Measurements from ENCODE around the gene ANKS1B. TPM values are rescaled to one million over a fixed set of nuclear protein-coding genes. Genes with fewer than 3 reads are reported as not detected.

ANKS1B gene
- total RNA-seq, 4 donors from 2014 or later, result 14.0 to 38.4 (median 28.6) TPM

DNA sequence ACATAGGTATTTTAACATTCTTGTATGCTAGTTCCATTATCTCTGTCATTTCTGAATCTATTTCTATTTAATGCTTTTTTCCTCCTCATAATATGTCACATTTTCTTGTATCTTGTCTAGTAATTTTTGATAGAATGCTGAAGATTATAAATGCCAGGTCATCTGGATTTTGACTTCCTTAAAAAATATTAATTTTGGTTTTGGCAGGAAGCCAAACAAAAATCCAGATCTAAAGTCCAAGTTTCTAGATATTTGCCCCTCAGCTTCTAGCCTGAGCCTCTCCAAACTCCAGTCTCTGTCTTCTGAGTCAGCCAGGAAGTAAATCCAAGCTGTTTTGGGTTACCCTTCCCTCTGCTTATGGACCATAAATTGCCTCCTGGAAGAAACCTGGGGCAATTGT is 1004.2 kb downstream of the ANKS1B start:
- Histone ChIP-seq H3K36me3 (no peaks in the 10 kb centered on the region), H3K27ac (no peak overlapping the region), H3K4me3 (no peak overlapping the region), H3K4me1 (no peaks in the 10 kb centered on the region), H3K27me3 (no peaks in the 10 kb centered on the region), H3K9me3 (peaks cover 0 to 14% (median 2%) of the 10 kb centered on the region in 4 donors)
- no peak for DNase-seq (ENCODE audit: low spot score in 2 of 2)
- TF ChIP-seq POLR2A (IDR thresholded peaks at IDR 0.05), result no peak
- TF ChIP-seq EP300 (IDR thresholded peaks at IDR 0.05), result no peak
- TF ChIP-seq, protein P1, sequence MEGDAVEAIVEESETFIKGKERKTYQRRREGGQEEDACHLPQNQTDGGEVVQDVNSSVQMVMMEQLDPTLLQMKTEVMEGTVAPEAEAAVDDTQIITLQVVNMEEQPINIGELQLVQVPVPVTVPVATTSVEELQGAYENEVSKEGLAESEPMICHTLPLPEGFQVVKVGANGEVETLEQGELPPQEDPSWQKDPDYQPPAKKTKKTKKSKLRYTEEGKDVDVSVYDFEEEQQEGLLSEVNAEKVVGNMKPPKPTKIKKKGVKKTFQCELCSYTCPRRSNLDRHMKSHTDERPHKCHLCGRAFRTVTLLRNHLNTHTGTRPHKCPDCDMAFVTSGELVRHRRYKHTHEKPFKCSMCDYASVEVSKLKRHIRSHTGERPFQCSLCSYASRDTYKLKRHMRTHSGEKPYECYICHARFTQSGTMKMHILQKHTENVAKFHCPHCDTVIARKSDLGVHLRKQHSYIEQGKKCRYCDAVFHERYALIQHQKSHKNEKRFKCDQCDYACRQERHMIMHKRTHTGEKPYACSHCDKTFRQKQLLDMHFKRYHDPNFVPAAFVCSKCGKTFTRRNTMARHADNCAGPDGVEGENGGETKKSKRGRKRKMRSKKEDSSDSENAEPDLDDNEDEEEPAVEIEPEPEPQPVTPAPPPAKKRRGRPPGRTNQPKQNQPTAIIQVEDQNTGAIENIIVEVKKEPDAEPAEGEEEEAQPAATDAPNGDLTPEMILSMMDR (IDR thresholded peaks at IDR 0.05), result no peak

DNA sequence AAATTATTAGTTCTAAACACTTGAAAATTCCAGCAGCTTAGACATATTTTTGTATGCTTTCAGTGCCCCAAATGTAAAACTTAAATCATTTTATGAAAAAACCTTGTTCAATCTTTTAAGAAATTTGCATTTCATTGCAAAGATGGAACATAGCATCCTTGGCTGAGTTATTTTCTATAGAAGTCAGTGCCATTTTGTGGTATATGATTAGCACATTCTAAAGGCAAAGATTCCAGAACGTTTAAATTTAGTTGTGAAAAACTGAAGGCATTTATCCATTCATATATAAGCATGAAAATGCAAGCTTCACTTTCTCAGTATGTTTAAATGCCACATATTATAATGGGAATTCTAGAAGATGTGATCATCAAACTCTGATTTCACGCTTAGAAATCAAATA is 1007.5 kb downstream of the ANKS1B start:
- DNase-seq (ENCODE audit: low spot score in 2 of 2), result no peak
- Histone ChIP-seq H3K27me3 (no peaks in the 10 kb centered on the region), H3K36me3 (no peaks in the 10 kb centered on the region), H3K9me3 (no peaks in the 10 kb centered on the region), H3K27ac (no peak overlapping the region), H3K4me1 (no peaks in the 10 kb centered on the region), H3K4me3 (no peak overlapping the region)
- 80 to 81% methylated on average over 2 of the region's 2 CpGs for WGBS, 2 donors
- no peak for TF ChIP-seq POLR2A (IDR thresholded peaks at IDR 0.05)

DNA sequence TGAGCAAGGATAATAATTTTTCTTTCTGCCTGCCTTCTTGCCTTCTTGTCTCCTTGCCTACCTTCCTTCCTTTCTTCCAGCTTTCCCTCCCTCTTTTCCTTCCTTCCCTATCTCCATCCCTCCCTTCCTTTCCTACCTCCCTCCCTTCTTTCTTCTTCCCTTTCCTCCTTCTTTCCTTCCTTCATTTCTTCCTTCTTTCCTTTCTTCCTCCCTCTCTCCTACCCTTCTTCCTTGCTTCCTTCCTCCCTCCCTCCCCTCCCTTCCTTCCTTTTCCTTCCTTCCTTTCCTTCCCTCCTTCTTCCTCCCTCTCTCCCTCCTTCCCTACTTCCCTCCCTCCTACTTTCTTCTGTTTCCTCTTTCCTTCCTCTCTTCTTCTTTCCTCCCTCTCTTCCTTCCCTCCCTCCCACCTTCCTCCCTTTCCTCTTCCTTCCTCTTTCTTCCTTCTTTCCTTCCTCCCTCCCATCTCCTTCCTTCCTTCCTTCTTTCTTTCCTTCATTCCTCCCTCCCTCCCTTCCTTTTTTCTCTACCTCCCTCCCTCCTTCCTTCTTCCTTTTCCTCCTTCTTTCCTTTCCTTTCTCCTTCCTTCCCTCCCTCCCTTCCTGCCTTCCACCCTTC is 1009.9 kb downstream of the ANKS1B start:
- TF ChIP-seq, protein P1 (IDR thresholded peaks at IDR 0.05), result no peak
- TF ChIP-seq EP300 (IDR thresholded peaks at IDR 0.05) (no peak), POLR2A (IDR thresholded peaks at IDR 0.05) (no peak)
- Histone ChIP-seq H3K4me3 (no peak overlapping the region), H3K27me3 (no peaks in the 10 kb centered on the region), H3K27ac (no peak overlapping the region), H3K9me3 (no peaks in the 10 kb centered on the region), H3K4me1 (no peaks in the 10 kb centered on the region), H3K36me3 (no peaks in the 10 kb centered on the region)
- DNase-seq (ENCODE audit: low spot score in 2 of 2), result no peak

DNA sequence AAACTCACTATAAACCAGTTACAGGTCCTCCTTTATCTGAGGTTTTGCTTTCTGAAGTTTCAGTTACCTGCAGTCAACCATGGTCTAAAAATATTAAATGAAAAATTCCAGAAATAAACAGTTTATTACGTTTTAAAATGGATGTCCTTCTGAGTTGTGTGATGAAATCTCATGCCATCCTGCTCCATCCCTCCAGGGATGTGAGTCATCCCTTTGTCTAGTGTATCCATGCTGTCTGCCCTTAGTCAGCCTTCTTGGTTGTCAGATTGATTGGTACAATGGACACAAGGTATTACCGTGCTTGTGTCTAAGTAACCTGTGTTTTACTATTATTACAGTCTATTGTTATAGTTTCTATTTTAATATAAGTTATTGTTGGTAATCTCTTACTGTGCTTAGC is 1011.3 kb downstream of the ANKS1B start:
- DNase-seq (ENCODE audit: low spot score in 2 of 2), result no peak
- H3K4me3 ChIP-seq, result no peak overlapping the region
- 69 to 83% methylated on average over 2 of the region's 2 CpGs for whole genome bisulfite sequencing, 2 donors

DNA sequence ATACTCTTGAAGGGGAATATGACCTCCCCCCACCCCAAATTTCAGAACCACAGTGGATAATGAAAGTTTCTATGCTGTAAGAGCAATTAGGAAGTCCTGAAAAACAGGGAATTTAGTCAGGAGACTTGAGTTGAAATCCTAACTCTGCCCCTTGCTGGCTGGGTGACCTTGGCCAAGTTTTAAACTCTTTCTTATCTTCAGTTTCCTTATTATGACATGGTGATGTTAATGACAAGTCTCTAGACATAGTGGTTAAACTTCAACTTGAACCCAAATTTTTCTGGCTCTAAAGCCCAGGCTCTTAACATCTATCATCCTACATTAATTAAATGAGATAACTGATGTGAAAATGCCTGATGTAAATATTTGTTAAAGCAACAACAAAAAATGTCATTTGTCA is 1013.8 kb downstream of the ANKS1B start:
- no peaks in the 10 kb centered on the region for H3K27me3 ChIP-seq
- H3K4me1 ChIP-seq, result no peaks in the 10 kb centered on the region
- H3K36me3 ChIP-seq, result no peaks in the 10 kb centered on the region
- TF ChIP-seq POLR2A (IDR thresholded peaks at IDR 0.05) (no peak), EP300 (IDR thresholded peaks at IDR 0.05) (no peak)
- TF ChIP-seq, protein P1 (IDR thresholded peaks at IDR 0.05), result no peak
- DNase-seq (ENCODE audit: low spot score in 2 of 2), result no peak
- H3K9me3 ChIP-seq, result no peaks in the 10 kb centered on the region
- no peak overlapping the region for H3K4me3 ChIP-seq
- H3K27ac ChIP-seq, result no peak overlapping the region

More for the DNA sequence above, 1011.3 kb downstream of the ANKS1B start:
- Histone ChIP-seq H3K4me1 (no peaks in the 10 kb centered on the region), H3K27ac (no peak overlapping the region), H3K36me3 (no peaks in the 10 kb centered on the region), H3K27me3 (no peaks in the 10 kb centered on the region), H3K9me3 (no peaks in the 10 kb centered on the region)
- TF ChIP-seq, protein P1 (IDR thresholded peaks at IDR 0.05), result no peak
- TF ChIP-seq EP300 (IDR thresholded peaks at IDR 0.05), result no peak
- no peak for TF ChIP-seq POLR2A (IDR thresholded peaks at IDR 0.05)

DNA sequence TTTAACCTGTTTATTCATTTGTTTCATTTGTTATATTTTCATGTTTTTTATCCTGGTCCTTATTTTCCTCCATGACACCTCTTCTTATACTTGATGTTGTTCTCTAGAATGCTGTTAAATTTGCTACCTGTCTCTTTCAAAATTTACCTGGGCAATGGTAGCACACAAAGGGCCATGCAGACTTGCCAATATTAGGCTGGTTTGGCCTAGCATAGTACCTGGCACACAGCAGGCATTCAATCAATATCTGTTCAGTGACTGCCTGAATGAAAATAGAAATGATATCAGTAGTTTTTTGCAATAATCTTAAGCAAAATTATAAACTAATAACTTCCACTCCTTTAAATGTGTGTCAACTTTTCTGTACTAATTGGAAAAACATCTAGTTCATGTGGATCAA is 1014.5 kb downstream of the ANKS1B start:
- Histone ChIP-seq H3K9me3 (no peaks in the 10 kb centered on the region), H3K36me3 (no peaks in the 10 kb centered on the region), H3K27me3 (no peaks in the 10 kb centered on the region), H3K27ac (no peak overlapping the region), H3K4me3 (no peak overlapping the region), H3K4me1 (no peaks in the 10 kb centered on the region)
- TF ChIP-seq, protein P1 (IDR thresholded peaks at IDR 0.05), result no peak
- TF ChIP-seq POLR2A (IDR thresholded peaks at IDR 0.05) (no peak), EP300 (IDR thresholded peaks at IDR 0.05) (no peak)
- no peak for DNase-seq (ENCODE audit: low spot score in 2 of 2)
